GM19043 (cell line): ENCODE results near the gene FAM228B.
"Not testable (repeated sequence)": the region's sequence is repeated elsewhere in the genome, so short reads cannot be mapped to it uniquely, and the experiment has no call there.

ENCODE experiments used
- ATAC-seq: cut with Tn5 transposase; IDR thresholded peaks from one replicate; pipeline ENCODE4 v1.9.1; 2021; ENCODE audit warnings: low read depth; ENCODE audit not compliant: unreplicated experiment

FAM228B gene

GRCh38 chr2:24123195-24123921 lies at the start of gene FAM228B, which contains the start of gene PFN4:
TSS of gene FAM228B (plus strand) at chr2:24123469. CDS start at chr2:24124362, 893 bp downstream.
TSS of gene PFN4 (minus strand) at chr2:24123334. CDS start at chr2:24122535, 799 bp downstream.
- peak; percentile 89 for ATAC-seq

GRCh38 chr2:24073816-24074215 lies 49.5 kb upstream of the FAM228B start:
- ATAC-seq, result no peak

DNA sequence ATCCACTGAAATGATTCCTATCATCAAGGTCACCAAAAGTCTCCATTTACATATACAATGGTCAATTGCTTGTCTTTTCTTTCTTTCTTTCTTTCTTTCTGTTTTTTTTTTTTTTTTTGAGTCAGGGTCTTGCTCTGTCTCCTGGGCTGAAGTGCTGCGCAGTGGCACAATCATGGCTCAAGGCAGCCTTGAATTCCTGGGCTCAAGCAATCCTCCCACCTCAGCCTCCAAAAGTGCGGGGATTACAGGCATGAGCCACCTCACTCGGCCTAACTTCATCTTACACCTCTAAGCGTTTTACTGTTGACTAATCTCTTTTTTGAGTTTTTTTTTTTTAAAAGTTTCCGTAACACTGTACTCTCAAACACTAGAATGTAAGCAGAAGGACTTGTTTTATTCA lies 48.0 kb upstream of the FAM228B start:
- no peak for ATAC-seq

- ATAC-seq, result peak; percentile 93
Measured at GRCh38 chr2:24075915-24076848, 47.1 kb upstream of the FAM228B start, which contains the start of gene SF3B6. TSS of gene SF3B6 (minus strand) at chr2:24076326. CDS start at chr2:24076229, 97 bp downstream.

- peak; percentile 14 for ATAC-seq
Measured at GRCh38 chr2:24076849-24077534, 46.3 kb upstream of the FAM228B start.

DNA sequence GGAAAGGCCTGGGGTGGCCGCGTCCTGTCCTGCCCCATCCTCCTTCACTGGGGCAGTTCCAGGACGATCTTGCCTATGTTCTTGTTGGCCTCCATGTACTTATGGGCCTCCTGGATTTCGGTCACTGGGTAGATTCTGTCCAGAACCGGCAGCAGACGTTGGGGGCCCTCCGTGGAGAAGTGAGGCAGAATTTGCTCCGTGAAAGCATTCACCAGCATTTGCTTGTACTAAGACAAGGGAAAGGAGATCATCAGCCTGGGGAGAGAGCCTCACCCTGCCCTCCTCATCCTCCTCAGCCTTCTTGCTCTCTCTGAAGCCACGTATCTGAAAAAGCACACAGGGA lies 45.8 kb upstream of the FAM228B start:
- ATAC-seq, result no peak

GRCh38 chr2:24077879-24078278 lies 45.4 kb upstream of the FAM228B start:
- ATAC-seq, result no peak

GRCh38 chr2:24080701-24081100 lies 42.6 kb upstream of the FAM228B start:
- ATAC-seq, result no peak

- no peak for ATAC-seq
Measured at GRCh38 chr2:24082787-24083566, 40.3 kb upstream of the FAM228B start.

DNA sequence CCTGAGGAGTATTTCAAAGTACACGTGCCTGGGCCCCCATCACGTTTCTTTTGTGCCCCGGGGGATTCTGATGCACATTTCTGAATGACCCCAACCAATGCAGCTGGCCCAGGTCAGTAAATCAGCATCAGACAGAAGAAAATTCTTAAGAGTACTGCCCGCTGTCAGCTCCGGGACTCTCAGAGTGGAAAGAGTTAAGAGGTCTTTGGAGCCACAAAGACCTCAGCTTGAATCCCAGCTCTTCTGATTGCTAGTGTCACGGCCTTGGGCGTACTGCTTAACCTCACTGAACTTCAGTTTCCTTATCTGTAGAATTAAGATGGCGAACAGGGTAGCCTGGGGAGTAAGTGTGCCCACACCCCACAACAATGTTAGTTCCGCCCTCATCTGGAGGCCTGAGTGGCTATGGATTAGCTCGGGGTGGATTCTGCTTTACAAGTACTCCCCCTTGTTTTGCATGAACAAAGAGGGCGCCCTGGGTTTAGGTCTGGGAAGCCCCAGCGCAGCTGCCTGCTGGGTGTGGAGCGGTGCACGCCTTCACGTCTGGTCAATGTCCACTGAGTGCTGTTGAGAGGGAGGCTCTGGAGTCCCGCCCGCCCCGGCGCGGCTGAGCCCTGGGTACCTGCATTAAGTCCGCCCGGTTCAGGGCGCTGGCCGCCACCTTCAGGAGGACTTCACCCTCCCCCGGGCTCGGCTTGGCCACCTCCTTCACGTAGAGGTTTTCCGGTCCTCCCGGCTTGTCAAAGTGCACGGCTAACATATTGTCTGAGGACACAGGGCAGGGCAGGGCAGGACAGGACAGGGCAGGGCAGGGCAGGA lies 39.5 kb upstream of the FAM228B start:
- ATAC-seq, result peak; percentile 83

GRCh38 chr2:24084386-24085199 lies 38.7 kb upstream of the FAM228B start, which contains the start of gene TP53I3:
TSS of gene TP53I3 (minus strand) at chr2:24084834. CDS start at chr2:24084326, 508 bp downstream.
- peak; percentile 75 for ATAC-seq

GRCh38 chr2:24085200-24085489 lies 38.1 kb upstream of the FAM228B start:
- no peak for ATAC-seq

DNA sequence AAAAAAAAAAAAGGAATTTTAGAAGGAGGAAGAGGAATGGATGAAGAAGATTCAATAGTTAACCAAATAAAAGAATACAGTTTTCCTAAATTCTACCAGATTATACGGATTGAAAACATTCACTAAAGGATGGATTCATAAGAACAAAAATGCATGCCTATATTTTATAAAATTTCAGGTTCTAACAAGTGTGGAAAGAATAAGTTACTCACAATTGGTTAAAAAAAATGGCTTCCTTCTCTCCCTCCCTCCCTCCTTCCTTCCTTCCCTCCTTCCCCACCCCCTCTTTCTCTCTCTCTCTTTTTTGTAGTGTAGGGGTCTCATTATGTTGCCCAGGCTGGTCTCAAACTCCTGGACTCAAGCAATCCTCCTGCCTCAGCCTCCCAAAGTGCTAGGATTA lies 37.0 kb upstream of the FAM228B start:
- no peak for ATAC-seq

DNA sequence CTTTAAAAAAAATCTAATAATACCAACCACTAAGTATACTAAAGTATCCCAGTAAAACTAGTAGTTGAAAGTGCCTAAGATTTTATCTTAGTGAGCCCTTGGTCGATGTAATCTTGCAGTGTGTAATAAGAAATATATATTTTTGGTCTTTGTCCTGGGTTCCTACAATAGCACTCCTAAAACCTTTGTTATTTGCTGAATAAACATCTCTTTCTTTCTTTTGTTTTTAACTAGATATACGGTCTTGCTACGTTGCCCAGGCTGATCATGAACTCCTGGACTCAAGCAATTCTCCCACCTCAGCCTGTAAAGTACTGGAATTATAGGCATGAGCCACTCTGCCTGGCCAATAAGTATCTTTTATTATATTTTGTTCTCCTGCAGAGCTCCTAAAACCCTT lies 36.2 kb upstream of the FAM228B start:
- no peak for ATAC-seq

DNA sequence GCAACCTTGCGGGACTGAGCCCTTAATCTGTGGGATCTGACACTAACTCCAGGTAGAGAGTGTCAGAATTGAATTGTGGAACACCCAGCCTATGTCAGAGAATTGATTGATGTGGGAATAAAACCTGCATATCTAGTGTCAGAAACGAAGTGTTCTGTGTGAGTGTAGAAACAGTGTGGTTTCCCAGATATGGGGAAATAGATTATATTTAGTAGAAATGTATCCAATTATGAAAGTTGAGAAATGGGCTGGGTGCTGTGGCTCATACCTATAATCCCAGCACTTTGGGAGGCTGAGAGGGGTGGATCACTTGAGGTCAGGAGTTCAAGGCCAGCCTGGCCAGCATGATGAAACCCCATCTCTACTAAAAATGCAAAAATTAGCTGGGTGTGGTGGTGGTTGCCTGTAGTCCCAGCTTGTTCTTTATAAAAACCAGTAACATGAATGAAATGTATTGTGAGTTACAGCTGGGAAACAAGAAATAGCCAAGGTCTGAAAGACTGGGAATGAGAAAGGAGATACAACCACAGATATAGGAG lies 34.4 kb upstream of the FAM228B start:
- ATAC-seq, result no peak

DNA sequence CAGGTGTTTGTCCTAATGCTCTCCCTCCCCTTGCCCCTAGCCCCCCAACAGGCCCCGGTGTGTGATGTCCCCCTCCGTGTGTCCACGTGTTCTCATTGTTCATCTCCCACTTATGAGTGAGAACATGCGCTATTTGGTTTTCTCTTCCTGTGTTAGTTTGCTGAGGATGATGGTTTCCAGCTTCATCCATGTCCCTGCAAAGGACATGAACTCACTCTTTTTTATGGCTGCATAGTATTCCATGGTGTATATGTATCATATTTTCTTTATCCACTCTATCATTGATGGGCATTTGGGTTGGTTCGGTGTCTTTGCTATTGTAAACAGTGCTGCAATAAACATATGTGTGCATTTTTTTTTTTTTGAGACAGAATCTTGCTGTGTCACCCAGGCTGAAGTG lies 30.0 kb upstream of the FAM228B start:
- ATAC-seq, result not testable (repeated sequence)

- not testable (repeated sequence) for ATAC-seq
Measured at GRCh38 chr2:24095171-24095677, 28.0 kb upstream of the FAM228B start.

DNA sequence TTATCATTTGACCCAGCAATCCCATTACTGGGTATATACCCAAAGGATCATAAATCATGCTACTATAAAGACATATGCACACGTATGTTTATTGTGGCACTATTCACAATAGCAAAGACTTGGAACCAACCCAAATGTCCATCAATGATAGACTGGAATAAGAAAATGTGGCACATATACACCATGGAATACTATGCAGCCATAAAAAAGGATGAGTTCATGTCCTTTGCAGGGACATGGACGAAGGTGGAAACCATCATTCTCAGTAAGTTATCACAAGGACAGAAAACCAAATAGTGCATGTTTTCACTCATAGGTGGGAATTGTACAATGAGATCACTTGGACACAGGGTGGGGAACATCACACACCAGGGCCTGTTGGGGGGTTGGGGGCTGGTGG lies 22.5 kb upstream of the FAM228B start:
- not testable (repeated sequence) for ATAC-seq
